NCI-H82 (cell line): ENCODE data around the gene PDHX.

Experiments used
- DNase-seq: peaks from one replicate; lab custom pipeline; 2025; lab: John Stamatoyannopoulos, UW

The PDHX gene

GRCh38 chr11:35045236-35045820 is 128.9 kb downstream of the PDHX start:
- DNase-seq, result no peak
